ENCODE data around the gene CLDN5.
"Not testable (repeated sequence)": the region's sequence is repeated elsewhere in the genome, so short reads cannot be mapped to it uniquely, and the experiment has no call there.

Gene CLDN5

GRCh38 chr22:19547620-19548019 is 23.4 kb upstream of the CLDN5 start:
- no peak for DNase-seq (ENCODE audit: low spot score)

GRCh38 chr22:19546680-19547079 is 22.5 kb upstream of the CLDN5 start:
- DNase-seq (ENCODE audit: low spot score) = no peak

- DNase-seq (ENCODE audit: low spot score) = no peak
Observed at GRCh38 chr22:19545935-19546207, 21.7 kb upstream of the CLDN5 start.

GRCh38 chr22:19543970-19544708 is 19.9 kb upstream of the CLDN5 start:
- no peak for DNase-seq (ENCODE audit: low spot score)

GRCh38 chr22:19540394-19540793 is 16.2 kb upstream of the CLDN5 start:
- no peak for DNase-seq (ENCODE audit: low spot score)

GRCh38 chr22:19537941-19538488 is 13.8 kb upstream of the CLDN5 start:
- no peak for DNase-seq (ENCODE audit: low spot score)

GRCh38 chr22:19536564-19536963 is 12.4 kb upstream of the CLDN5 start:
- no peak for DNase-seq (ENCODE audit: low spot score)

GRCh38 chr22:19535001-19535400 is 10.8 kb upstream of the CLDN5 start:
- no peak for DNase-seq (ENCODE audit: low spot score)

GRCh38 chr22:19533857-19534256 is 9.6 kb upstream of the CLDN5 start:
- DNase-seq (ENCODE audit: low spot score) = no peak

GRCh38 chr22:19533049-19533626 is 8.9 kb upstream of the CLDN5 start:
- no peak for DNase-seq (ENCODE audit: low spot score)

GRCh38 chr22:19531327-19531726 is 7.1 kb upstream of the CLDN5 start:
- not testable (repeated sequence) for DNase-seq (ENCODE audit: low spot score)

- DNase-seq (ENCODE audit: low spot score) = no peak
Observed at GRCh38 chr22:19530751-19531150, 6.5 kb upstream of the CLDN5 start.

GRCh38 chr22:19529811-19530210 is 5.6 kb upstream of the CLDN5 start:
- DNase-seq (ENCODE audit: low spot score) = no peak

GRCh38 chr22:19527861-19528417 is 3.7 kb upstream of the CLDN5 start:
- DNase-seq (ENCODE audit: low spot score) = no peak

GRCh38 chr22:19527321-19527721 is 3.1 kb upstream of the CLDN5 start:
- DNase-seq (ENCODE audit: low spot score) = no peak

- no peak for DNase-seq (ENCODE audit: low spot score)
Observed at GRCh38 chr22:19526702-19527111, 2.5 kb upstream of the CLDN5 start.

- no peak for DNase-seq (ENCODE audit: low spot score)
Observed at GRCh38 chr22:19526076-19526701, 2.0 kb upstream of the CLDN5 start.

- DNase-seq (ENCODE audit: low spot score) = no peak
Observed at GRCh38 chr22:19525666-19526065, 1.5 kb upstream of the CLDN5 start.

- no peak for DNase-seq (ENCODE audit: low spot score)
Observed at GRCh38 chr22:19525116-19525660, 978 bp upstream of the CLDN5 start.

GRCh38 chr22:19523240-19524169 is 705 bp downstream of the CLDN5 start:
- no peak for DNase-seq (ENCODE audit: low spot score)

GRCh38 chr22:19522881-19523239 is 1.4 kb downstream of the CLDN5 start:
- DNase-seq (ENCODE audit: low spot score) = no peak
